Gastrocnemius medialis (tissue), 4 donors: Measurements from ENCODE around the gene CACNA1B.

Source experiments
- POLR2A ChIP-seq, 2 donors: fragments of 450-650 bp; IDR thresholded peaks; one replicate each; pipeline ENCODE4 v1.6.1; 2017; ENCODE audit warnings: antibody characterized with exemption in 2 of 2, mild to moderate bottlenecking in 2 of 2, moderate library complexity in 2 of 2
- TF ChIP-seq, protein P1 (sequence below), 5 experiments: fragments of 450-650 bp in 3 of 5; fragments of 200-600 bp in 2 of 5; sonication (generic) in 2 of 5; IDR thresholded peaks in 4 of 5; conservative IDR thresholded peaks in 1 of 5; 1 replicate in 4 of 5; 2 replicates in 1 of 5; pipeline ENCODE4 v1.5.1; 2016 to 2019; ENCODE audit warnings: antibody characterized with exemption in 5 of 5, mild to moderate bottlenecking in 3 of 5, moderate library complexity in 3 of 5

DNA sequence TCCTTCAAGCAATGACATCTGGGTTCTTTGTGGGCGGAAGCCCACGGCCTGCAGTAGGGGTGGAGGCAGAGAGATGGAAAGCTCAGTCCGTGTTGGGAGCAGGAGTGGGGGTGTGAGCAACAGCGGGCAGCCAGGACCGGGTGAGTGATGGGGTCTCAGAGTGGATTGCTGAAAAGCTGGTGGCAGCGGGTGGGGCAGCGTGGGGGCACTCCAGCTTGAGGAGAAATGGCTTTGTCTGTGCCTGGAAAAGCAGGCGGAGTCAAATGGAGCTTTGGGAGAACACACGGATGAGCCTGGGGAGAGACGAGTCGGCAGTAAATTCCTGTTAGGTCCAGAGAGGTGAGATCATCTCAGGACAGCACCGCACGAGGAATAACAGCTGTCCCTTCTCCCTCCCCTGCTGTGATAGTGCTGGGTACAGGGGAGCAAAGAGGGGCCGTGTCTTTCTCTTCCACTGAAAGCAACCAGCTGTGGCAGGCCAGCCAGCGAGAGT is 42.1 kb downstream of the CACNA1B start:
- TF ChIP-seq, protein P1, sequence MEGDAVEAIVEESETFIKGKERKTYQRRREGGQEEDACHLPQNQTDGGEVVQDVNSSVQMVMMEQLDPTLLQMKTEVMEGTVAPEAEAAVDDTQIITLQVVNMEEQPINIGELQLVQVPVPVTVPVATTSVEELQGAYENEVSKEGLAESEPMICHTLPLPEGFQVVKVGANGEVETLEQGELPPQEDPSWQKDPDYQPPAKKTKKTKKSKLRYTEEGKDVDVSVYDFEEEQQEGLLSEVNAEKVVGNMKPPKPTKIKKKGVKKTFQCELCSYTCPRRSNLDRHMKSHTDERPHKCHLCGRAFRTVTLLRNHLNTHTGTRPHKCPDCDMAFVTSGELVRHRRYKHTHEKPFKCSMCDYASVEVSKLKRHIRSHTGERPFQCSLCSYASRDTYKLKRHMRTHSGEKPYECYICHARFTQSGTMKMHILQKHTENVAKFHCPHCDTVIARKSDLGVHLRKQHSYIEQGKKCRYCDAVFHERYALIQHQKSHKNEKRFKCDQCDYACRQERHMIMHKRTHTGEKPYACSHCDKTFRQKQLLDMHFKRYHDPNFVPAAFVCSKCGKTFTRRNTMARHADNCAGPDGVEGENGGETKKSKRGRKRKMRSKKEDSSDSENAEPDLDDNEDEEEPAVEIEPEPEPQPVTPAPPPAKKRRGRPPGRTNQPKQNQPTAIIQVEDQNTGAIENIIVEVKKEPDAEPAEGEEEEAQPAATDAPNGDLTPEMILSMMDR (IDR thresholded peaks at IDR 0.05 in 4 of 5, conservative IDR thresholded peaks at IDR 0.05 in 1 of 5): no peak
- no peak for TF ChIP-seq POLR2A (IDR thresholded peaks at IDR 0.05)
